Glutamatergic neuron (in vitro differentiated cells): ENCODE results near the gene STK4. TPM values are rescaled to one million over a fixed set of nuclear protein-coding genes. Genes with fewer than 3 reads are reported as not detected.

ENCODE experiments used
- DNase-seq: peaks from one replicate; pipeline ENCODE4 v3.0.0; 2022
- H3K27ac Mint-ChIP-seq: one replicate; pipeline ENCODE4 v1.8.0; 2020; ENCODE audit warnings: mild to moderate bottlenecking, mixed read lengths, inconsistent platforms; ENCODE audit not compliant: unreplicated experiment
- H3K27me3 Mint-ChIP-seq: one replicate; pipeline ENCODE4 v1.8.0; 2020; ENCODE audit warnings: mild to moderate bottlenecking, moderate library complexity, mixed read lengths, inconsistent platforms; ENCODE audit not compliant: unreplicated experiment
- H3K36me3 Mint-ChIP-seq: one replicate; pipeline ENCODE4 v1.8.0; 2020; ENCODE audit warnings: mild to moderate bottlenecking, mixed read lengths, inconsistent platforms; ENCODE audit not compliant: unreplicated experiment
- H3K4me1 Mint-ChIP-seq: one replicate; pipeline ENCODE4 v1.8.0; 2020; ENCODE audit warnings: mild to moderate bottlenecking, low read depth, mixed read lengths, inconsistent platforms; ENCODE audit not compliant: unreplicated experiment
- H3K4me3 Mint-ChIP-seq: one replicate; pipeline ENCODE4 v1.8.0; 2020; ENCODE audit warnings: mild to moderate bottlenecking, mixed read lengths, inconsistent platforms; ENCODE audit not compliant: unreplicated experiment
- H3K9me3 Mint-ChIP-seq: one replicate; pipeline ENCODE4 v1.8.0; 2020; ENCODE audit warnings: mild to moderate bottlenecking, moderate library complexity, mixed read lengths, inconsistent platforms; ENCODE audit not compliant: unreplicated experiment
- total RNA-seq: library from RNA; stranded (reverse); fragmentation: NEBNext Ultra II Directional; extraction: Animal tissue kit (Norgen Biotek cat#: 25700); gene quantifications from one replicate; pipeline ENCODE4 v1.2.1, GENCODE V29; 2021; ENCODE audit not compliant: unreplicated experiment
- TF ChIP-seq, protein P1 (sequence below): fragments of 200-600 bp; sonication (generic); IDR thresholded peaks from one replicate; pipeline ENCODE4 v1.5.0; 2021; ENCODE audit not compliant: partially characterized antibody, unreplicated experiment

The STK4 gene
- total RNA-seq, 1 donor from 2014 or later, result 32.6 TPM

DNA sequence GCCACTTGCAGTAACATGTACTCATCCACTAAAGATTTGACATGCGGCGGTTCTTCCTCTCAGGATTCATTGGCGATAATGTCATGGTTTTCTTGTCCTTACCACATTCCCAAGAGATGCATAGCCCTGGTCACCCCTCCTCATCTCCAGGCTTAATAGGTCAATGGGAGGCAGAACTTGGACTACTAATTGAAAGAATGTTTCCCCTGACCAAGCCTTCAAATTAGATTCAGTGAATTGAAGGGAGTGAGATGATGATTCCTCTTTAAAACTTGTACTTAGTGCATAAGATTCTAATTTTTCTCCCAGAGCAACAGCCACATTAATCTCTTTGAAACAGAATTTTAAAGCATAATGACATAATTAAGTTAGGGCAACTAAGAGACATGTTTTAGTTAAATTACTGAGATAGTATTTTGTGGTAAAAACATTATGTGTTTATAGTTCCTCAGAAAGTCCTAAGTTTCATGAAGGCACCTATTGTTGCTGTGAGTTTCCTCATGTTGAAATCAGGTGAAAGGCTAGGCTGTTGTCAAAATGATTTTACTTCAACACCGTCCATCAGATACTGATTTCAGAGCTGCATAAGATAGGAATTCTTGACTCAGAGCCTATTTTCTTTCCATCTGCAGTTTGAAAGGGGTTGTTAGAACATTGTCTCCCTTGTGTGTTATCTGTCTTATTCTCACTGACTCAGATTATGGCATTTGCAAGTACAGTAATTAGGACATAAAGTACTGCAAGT lies 48.5 kb downstream of the STK4 start:
- TF ChIP-seq, protein P1, sequence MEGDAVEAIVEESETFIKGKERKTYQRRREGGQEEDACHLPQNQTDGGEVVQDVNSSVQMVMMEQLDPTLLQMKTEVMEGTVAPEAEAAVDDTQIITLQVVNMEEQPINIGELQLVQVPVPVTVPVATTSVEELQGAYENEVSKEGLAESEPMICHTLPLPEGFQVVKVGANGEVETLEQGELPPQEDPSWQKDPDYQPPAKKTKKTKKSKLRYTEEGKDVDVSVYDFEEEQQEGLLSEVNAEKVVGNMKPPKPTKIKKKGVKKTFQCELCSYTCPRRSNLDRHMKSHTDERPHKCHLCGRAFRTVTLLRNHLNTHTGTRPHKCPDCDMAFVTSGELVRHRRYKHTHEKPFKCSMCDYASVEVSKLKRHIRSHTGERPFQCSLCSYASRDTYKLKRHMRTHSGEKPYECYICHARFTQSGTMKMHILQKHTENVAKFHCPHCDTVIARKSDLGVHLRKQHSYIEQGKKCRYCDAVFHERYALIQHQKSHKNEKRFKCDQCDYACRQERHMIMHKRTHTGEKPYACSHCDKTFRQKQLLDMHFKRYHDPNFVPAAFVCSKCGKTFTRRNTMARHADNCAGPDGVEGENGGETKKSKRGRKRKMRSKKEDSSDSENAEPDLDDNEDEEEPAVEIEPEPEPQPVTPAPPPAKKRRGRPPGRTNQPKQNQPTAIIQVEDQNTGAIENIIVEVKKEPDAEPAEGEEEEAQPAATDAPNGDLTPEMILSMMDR, result no peak
- no peaks in the 10 kb centered on the region for H3K36me3 Mint-ChIP-seq
- no peaks in the 10 kb centered on the region for H3K27me3 Mint-ChIP-seq
- DNase-seq, result no peak
- peaks cover 1% of the 10 kb centered on the region for H3K9me3 Mint-ChIP-seq
- H3K4me1 Mint-ChIP-seq, result peaks cover 10% of the 10 kb centered on the region
- H3K27ac Mint-ChIP-seq, result no peak overlapping the region
- H3K4me3 Mint-ChIP-seq, result no peak overlapping the region

DNA sequence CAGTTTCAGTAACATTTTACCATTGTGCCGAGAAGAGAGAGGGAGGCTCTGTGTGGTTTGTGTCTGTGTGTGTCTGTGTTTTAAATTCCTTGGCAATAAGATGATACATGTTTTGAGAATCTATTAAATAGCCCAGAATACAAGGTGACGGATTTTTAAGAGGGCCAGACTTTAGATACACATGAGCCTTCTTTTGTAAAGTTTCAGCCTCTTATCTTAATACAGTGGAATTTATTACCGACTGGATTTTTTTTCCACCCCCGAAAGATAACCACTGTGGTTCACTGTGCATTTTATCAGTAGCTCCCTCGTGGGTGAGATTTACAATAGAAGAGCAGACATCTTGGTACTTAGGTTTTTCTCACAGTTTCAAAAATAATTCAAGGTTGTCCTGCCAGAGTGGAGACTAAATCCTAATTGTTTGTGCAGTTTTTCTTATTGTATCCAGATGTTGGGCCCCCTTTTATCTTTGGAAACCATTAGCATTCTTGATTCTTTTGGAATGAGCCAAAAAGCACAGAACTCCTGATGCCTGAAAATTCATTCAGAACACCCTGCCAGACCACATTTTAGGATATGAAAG lies 49.9 kb downstream of the STK4 start:
- no peaks in the 10 kb centered on the region for H3K36me3 Mint-ChIP-seq
- TF ChIP-seq, protein P1, result no peak
- H3K4me3 Mint-ChIP-seq, result no peak overlapping the region
- peaks cover 1% of the 10 kb centered on the region for H3K9me3 Mint-ChIP-seq
- DNase-seq, result no peak
- no peaks in the 10 kb centered on the region for H3K27me3 Mint-ChIP-seq
- H3K27ac Mint-ChIP-seq, result no peak overlapping the region
- peaks cover 9% of the 10 kb centered on the region for H3K4me1 Mint-ChIP-seq

DNA sequence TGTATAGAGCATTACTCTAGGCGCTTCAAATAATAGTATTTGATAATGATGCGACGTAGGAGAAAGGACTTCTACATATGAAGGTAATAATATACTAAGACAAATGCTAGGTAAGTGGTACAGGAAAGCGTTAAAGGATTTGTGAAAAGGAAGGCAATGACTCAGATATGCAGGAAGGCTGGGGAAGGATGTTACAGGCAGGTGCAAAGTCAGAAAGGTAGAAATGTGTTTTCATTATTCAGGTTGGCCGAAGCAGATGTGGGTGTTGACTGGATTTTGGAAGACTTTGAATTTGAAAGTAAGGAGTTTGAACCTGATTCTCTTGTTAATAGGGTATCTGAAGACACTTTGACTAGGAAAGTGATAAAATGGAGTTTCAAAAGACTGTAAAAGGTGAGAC lies 51.0 kb downstream of the STK4 start:
- no peak overlapping the region for H3K27ac Mint-ChIP-seq
- H3K27me3 Mint-ChIP-seq, result no peaks in the 10 kb centered on the region
- peaks cover 1% of the 10 kb centered on the region for H3K9me3 Mint-ChIP-seq
- no peaks in the 10 kb centered on the region for H3K36me3 Mint-ChIP-seq
- no peak overlapping the region for H3K4me3 Mint-ChIP-seq
- DNase-seq, result no peak
- TF ChIP-seq, protein P1, result no peak
- H3K4me1 Mint-ChIP-seq, result peaks cover 9% of the 10 kb centered on the region

DNA sequence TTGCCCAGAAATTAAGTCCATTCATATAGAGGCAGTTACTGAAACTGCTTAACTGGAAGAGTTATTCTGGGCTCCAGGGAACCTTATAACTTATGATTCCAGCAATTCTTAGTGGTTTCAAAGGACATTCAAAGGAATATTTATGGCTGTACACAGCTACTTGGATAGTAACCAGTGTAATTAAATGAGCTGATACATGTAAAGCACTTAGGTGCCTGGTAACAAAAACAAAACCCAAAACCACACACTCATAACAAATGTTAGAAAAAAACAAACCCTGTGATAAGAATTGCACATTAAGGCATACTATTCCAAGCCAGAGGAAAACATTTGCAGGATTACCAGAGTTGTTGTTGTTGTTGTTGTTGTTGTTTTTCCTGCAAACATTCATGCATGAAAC lies 51.5 kb downstream of the STK4 start:
- Mint-ChIP-seq H3K27me3 (no peaks in the 10 kb centered on the region), H3K27ac (no peak overlapping the region), H3K4me1 (peaks cover 9% of the 10 kb centered on the region)

More for the DNA sequence above, 51.5 kb downstream of the STK4 start:
- no peak for DNase-seq
- Mint-ChIP-seq H3K36me3 (no peaks in the 10 kb centered on the region), H3K9me3 (no peaks in the 10 kb centered on the region), H3K4me3 (no peak overlapping the region)
- TF ChIP-seq, protein P1, result no peak
